PC-3 (cell line): ENCODE results near the gene NYAP1. TPM values are rescaled to one million over a fixed set of nuclear protein-coding genes. Genes with fewer than 3 reads are reported as not detected.

Experiments used
- ATAC-seq: fragments of 200-7000 bp; cut with Tn5 transposase; 2 replicates; pipeline ENCODE4 v1.9.1; 2020; ENCODE audit warnings: mild to moderate bottlenecking, moderate library complexity
- BruUV-seq: library from RNA; stranded (reverse); fragments of 400-500 nt; replicated peaks from 2 replicates; lab custom pipeline; 2021; lab: Mats Ljungman, UMichigan
- CTCF ChIA-PET: fragments of 300-600 bp; sonication (Branson Sonifier 250); formaldehyde crosslinking; loops from one replicate; lab custom pipeline; 2022; ENCODE audit warnings: antibody characterized with exemption; lab: Charles Lee
- POLR2A ChIA-PET: fragments of 300-600 bp; sonication (Branson Sonifier 250); formaldehyde crosslinking; loops from one replicate; lab custom pipeline; 2022; ENCODE audit warnings: antibody characterized with exemption; ENCODE audit not compliant: unreplicated experiment; lab: Charles Lee
- DNase-seq: peaks from one replicate; pipeline ENCODE4 v3.0.0-alpha.2; 2015
- H2AFZ ChIP-seq: fragments of 300-600 bp; sonication (generic); 2 replicates; pipeline ENCODE4 v1.6.0; 2016; ENCODE audit warnings: antibody characterized with exemption, low read length
- H3F3A ChIP-seq: fragments of 300-600 bp; sonication (generic); one replicate; pipeline ENCODE4 v1.6.0; 2017; ENCODE audit warnings: antibody characterized with exemption, low read length, control low read depth, mild to moderate bottlenecking; ENCODE audit not compliant: unreplicated experiment
- H3K27ac ChIP-seq: fragments of 300-600 bp; sonication (generic); 2 replicates; pipeline ENCODE4 v1.5.1; 2016; ENCODE audit warnings: mild to moderate bottlenecking, low read length
- H3K27me3 ChIP-seq: fragments of 300-600 bp; sonication (generic); 2 replicates; pipeline ENCODE4 v1.6.1; 2016; ENCODE audit warnings: low read length, mixed read lengths
- H3K36me3 ChIP-seq: fragments of 300-600 bp; sonication (generic); 2 replicates; pipeline ENCODE4 v1.6.1; 2016; ENCODE audit warnings: low read depth, mixed run types, low read length, mixed read lengths
- H3K4me1 ChIP-seq: fragments of 300-600 bp; sonication (generic); 2 replicates; pipeline ENCODE4 v1.5.1; 2016; ENCODE audit warnings: low read length; ENCODE audit not compliant: insufficient read depth
- H3K4me2 ChIP-seq: fragments of 300-600 bp; sonication (generic); 2 replicates; pipeline ENCODE4 v1.6.0; 2016; ENCODE audit warnings: low read length
- H3K4me3 ChIP-seq: fragments of 300-600 bp; sonication (generic); 2 replicates; pipeline ENCODE4 v1.5.1; 2016; ENCODE audit warnings: mild to moderate bottlenecking, low read length, mixed read lengths
- H3K79me2 ChIP-seq: fragments of 300-600 bp; sonication (generic); 2 replicates; pipeline ENCODE4 v1.6.1; 2017; ENCODE audit warnings: low read length, mixed read lengths
- H3K9ac ChIP-seq: fragments of 300-600 bp; sonication (generic); 2 replicates; pipeline ENCODE4 v1.6.0; 2016; ENCODE audit warnings: mild to moderate bottlenecking, low read length
- H3K9me2 ChIP-seq: fragments of 300-600 bp; sonication (generic); replicated peaks from 2 replicates; pipeline ENCODE4 v1.6.1; 2016; ENCODE audit warnings: mixed run types, low read length, mixed read lengths
- H3K9me3 ChIP-seq: fragments of 300-600 bp; sonication (generic); 2 replicates; pipeline ENCODE4 v1.6.1; 2016; ENCODE audit warnings: low read length, mixed read lengths
- H4K20me1 ChIP-seq: fragments of 300-600 bp; sonication (generic); 2 replicates; pipeline ENCODE4 v1.6.1; 2016; ENCODE audit warnings: low read length, mixed read lengths
- CTCF ChIP-seq: fragments of 300-600 bp; sonication (generic); conservative IDR thresholded peaks from 2 replicates; pipeline ENCODE4 v1.5.1; 2017; ENCODE audit warnings: antibody characterized with exemption, low read depth, mild to moderate bottlenecking, low read length
- EZH2 ChIP-seq: fragments of 300-600 bp; sonication (generic); IDR thresholded peaks from one replicate; pipeline ENCODE4 v1.6.1; 2017; ENCODE audit warnings: antibody characterized with exemption, mild to moderate bottlenecking, low read length; ENCODE audit not compliant: unreplicated experiment
- EZH2phosphoT487 ChIP-seq: fragments of 300-600 bp; sonication (generic); IDR thresholded peaks from 2 replicates; pipeline ENCODE4 v1.6.1; 2018; ENCODE audit warnings: mild to moderate bottlenecking, antibody characterized with exemption, low read length, borderline replicate concordance
- intact Hi-C: fragments of 100-400 bp; cut with micrococcal nuclease; formaldehyde crosslinking; loops from 2 replicates; pipeline ENCODE4 v1.9.0; 2023
- total RNA-seq: library from RNA; depleted of rRNA; stranded (reverse); fragments of >200 nt; gene quantifications from 2 replicates; pipeline ENCODE4 v1.2.3, GENCODE V29; 2014

Gene NYAP1
- total RNA-seq, 1 experiment from 2014 or later = 1.9 TPM

- intact Hi-C loops = no loop called here
- ChIA-PET POLR2A (no interaction called here), CTCF (no interaction called here)
- Histone ChIP-seq H3K9me3 (no peaks in the 10 kb centered on the region), H3K27ac (no peak overlapping the region), H3K4me1 (peaks cover 6% of the 10 kb centered on the region), H3K27me3 (no peaks in the 10 kb centered on the region), H3K4me3 (no peak overlapping the region), H4K20me1 (no peaks in the 10 kb centered on the region), H3K9ac (no peak overlapping the region), H3K36me3 (no peaks in the 10 kb centered on the region), H2AFZ (no peak overlapping the region), H3K4me2 (no peak overlapping the region), H3K79me2 (no peaks in the 10 kb centered on the region), H3F3A (no peaks in the 10 kb centered on the region), H3K9me2 (no peaks in the 10 kb centered on the region)
- BruUV-seq = no TSS peak
- TF ChIP-seq EZH2 (no peak), CTCF (no peak), EZH2phosphoT487 (no peak)
- ATAC-seq (no peak), DNase-seq (no peak)
These were observed 26.9 kb downstream of the NYAP1 start for GRCh38 chr7:100510437-100511239.

GRCh38 chr7:100513212-100513810 lies 29.6 kb downstream of the NYAP1 start:
- peaks cover 6% of the 10 kb centered on the region for H3K4me1 ChIP-seq
- TF ChIP-seq CTCF (no peak), EZH2phosphoT487 (no peak), EZH2 (no peak)
- no peaks in the 10 kb centered on the region for H4K20me1 ChIP-seq
- intact Hi-C loops = no loop called here
- H3K27me3 ChIP-seq = no peaks in the 10 kb centered on the region
- BruUV-seq = no TSS peak
- ChIA-PET POLR2A (no interaction called here), CTCF (no interaction called here)
- DNase-seq (no peak), ATAC-seq (no peak)
- H3K79me2 ChIP-seq = no peaks in the 10 kb centered on the region
- H2AFZ ChIP-seq = no peak overlapping the region
- H3K9ac ChIP-seq = no peak overlapping the region
- H3K9me2 ChIP-seq = no peaks in the 10 kb centered on the region
- no peaks in the 10 kb centered on the region for H3K9me3 ChIP-seq
- no peaks in the 10 kb centered on the region for H3F3A ChIP-seq
- no peak overlapping the region for H3K4me2 ChIP-seq
- H3K27ac ChIP-seq = no peak overlapping the region
- H3K4me3 ChIP-seq = no peak overlapping the region
- H3K36me3 ChIP-seq = no peaks in the 10 kb centered on the region
